Measurements from ENCODE around the gene STAB1.

DNA sequence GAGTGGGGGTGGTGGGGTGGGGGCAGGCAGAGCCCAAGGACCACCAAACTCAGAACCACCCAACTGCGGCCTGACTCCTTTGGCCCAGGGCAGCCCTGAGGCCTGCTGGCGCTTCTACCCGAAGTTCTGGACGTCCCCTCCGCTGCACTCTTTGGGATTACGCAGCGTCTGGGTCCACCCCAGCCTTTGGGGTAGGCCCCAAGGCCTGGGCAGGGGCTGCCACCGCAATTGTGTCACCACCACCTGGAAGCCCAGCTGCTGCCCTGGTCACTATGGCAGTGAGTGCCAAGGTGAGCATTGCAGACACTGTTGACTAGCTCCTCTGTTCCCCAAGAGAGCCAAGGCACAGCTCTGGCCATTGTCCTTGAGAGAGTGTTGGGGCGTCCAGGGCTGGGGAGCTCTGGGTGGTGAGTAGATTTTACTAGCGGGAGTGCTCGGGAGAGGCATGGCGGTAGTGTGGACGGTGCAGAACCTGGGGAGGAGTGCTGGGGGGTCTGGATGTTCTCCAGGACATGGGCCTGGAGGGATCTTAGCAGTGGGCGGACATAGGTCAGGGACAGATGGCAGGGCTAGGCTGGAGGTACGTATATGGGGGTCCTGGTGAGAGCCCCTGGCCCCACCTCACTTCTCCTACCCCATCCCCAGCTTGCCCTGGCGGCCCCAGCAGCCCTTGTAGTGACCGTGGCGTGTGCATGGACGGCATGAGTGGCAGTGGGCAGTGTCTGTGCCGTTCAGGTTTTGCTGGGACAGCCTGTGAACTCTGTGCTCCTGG, 25.8 kb downstream of the STAB1 start:
- no peak for TF ChIP-seq CTCF (IDR thresholded peaks at IDR 0.05; ENCODE audit: insufficient read depth, low read length)
- TF ChIP-seq, protein P1, sequence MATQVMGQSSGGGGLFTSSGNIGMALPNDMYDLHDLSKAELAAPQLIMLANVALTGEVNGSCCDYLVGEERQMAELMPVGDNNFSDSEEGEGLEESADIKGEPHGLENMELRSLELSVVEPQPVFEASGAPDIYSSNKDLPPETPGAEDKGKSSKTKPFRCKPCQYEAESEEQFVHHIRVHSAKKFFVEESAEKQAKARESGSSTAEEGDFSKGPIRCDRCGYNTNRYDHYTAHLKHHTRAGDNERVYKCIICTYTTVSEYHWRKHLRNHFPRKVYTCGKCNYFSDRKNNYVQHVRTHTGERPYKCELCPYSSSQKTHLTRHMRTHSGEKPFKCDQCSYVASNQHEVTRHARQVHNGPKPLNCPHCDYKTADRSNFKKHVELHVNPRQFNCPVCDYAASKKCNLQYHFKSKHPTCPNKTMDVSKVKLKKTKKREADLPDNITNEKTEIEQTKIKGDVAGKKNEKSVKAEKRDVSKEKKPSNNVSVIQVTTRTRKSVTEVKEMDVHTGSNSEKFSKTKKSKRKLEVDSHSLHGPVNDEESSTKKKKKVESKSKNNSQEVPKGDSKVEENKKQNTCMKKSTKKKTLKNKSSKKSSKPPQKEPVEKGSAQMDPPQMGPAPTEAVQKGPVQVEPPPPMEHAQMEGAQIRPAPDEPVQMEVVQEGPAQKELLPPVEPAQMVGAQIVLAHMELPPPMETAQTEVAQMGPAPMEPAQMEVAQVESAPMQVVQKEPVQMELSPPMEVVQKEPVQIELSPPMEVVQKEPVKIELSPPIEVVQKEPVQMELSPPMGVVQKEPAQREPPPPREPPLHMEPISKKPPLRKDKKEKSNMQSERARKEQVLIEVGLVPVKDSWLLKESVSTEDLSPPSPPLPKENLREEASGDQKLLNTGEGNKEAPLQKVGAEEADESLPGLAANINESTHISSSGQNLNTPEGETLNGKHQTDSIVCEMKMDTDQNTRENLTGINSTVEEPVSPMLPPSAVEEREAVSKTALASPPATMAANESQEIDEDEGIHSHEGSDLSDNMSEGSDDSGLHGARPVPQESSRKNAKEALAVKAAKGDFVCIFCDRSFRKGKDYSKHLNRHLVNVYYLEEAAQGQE (IDR thresholded peaks at IDR 0.05; ENCODE audit: insufficient replicate concordance, low read depth) = no peak

Data from HL-60 (cell line).